Measurements from ENCODE around the gene EVI2A.
"Not testable (repeated sequence)": the region's sequence is repeated elsewhere in the genome, so short reads cannot be mapped to it uniquely, and the experiment has no call there.

The EVI2A gene, protein sequence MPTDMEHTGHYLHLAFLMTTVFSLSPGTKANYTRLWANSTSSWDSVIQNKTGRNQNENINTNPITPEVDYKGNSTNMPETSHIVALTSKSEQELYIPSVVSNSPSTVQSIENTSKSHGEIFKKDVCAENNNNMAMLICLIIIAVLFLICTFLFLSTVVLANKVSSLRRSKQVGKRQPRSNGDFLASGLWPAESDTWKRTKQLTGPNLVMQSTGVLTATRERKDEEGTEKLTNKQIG

DNA sequence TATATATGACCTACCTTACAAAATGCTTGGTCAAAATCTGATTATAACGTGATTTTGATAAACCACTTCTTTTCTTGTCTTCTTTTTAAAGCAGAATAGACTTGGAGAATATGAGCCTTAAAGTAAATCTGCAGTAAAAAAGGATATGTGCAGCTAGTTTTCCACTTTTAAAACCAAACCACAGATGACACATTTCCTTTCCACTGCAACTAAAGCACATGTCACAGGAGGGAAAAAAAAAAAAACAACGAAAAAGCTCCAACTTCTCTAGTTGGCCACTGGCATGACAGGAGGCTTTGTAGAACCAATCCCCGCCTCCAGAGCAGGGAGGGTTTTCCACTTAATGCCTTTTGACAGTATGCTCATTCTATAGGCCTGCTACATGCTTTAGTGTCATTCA, at the start of gene EVI2A:
EVI2A (minus strand) TSS at position 142 of the 400 bp plus-strand sequence. CDS start 2,609 bp downstream, outside the sequence.
- DNase-seq, result peak in 6 of 10 donors; percentile 14 to 88 (median 38)
- intact Hi-C loops (cut with DNase I), result loop anchor here (5.0 kb wide), 1 partner anchor 51 kb away; no protein-coding TSS in a partner anchor

DNA sequence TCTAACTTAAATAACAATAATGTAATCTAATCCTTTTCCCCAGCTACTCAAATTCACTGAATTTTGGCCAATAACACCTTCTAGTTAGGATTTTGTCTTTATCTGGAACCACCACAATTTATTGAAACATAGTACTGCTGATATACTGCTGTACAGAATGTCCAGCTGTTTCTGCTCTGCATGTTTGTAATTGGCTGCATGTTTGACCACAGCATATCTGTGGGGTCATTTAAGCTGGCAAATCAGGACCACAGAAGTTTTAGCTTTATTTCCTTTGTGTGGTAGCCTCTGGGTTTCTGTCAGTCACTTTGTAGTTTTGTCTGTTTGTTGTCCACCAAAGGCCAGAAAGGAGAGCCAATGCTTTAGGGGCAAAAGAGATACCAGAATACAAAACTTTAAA, 47.8 kb upstream of the EVI2A start:
- no peak for DNase-seq
- intact Hi-C loops (cut with DNase I), result no loop called here

DNA sequence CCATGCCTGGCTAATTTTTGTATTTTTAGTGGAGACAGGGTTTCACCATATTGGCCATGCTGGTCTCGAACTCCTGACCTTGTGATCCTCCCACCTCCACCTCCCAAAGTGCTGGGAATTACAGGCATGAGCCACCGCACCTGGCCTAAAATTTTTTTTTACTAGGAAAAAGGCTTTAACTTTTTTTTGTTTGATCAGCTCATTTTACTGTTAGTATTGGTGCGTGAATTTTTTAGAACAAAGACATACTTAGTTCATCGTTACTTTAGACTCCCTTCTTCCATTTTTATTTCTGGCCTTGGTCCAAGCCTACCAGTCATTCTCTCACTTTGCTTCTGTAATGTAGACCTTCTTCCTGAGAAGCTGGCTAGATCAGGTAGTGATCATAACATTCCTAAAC, 44.7 kb upstream of the EVI2A start:
- DNase-seq, result no peak
- intact Hi-C loops (cut with DNase I), result no loop called here

DNA sequence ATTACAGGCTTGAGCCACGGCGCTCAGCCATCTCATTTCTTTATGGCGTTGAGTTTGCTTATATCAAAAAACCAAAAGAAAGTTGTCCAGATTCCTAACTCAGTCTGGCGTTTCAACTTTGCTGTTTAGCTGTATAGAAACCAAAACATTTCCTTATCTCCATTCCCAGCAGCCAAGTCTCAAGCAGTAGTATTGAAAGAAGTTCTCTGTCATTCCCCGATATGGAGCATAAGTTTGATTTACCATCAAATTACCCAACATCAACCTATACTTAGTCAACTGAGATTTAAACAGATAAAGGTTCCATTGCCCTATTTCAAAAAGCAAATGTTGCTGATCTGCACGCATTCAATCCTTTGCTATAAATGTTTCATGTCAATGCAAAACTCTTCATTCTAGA, 42.6 kb upstream of the EVI2A start:
- intact Hi-C loops (cut with DNase I), result no loop called here
- no peak for DNase-seq

DNA sequence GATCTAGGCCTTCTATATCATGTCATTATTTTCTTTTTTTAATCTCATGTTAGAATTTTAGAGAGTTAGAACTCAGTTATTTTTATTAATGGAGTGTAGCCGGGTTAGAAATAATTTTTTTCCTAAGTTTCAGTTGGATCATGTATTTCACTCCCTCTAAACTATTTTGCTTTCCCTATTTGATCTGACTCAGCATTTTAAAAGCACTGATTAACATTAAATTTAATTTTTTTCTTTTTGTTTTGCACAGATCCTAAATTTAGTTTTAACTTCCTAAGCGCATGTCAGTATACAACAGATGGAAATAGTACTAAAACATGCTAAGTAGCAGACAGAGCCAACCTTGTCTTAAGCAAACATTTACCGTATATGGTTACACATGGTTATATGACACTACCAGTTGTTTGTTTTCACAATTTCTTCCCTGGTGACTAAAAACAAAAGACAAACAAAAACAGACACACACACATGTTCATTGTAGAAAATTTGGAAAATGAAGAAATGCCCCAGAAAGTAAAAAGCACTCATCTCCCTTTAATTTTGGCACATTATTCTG, 36.5 kb upstream of the EVI2A start:
- intact Hi-C loops (cut with DNase I), result no loop called here
- no peak for DNase-seq

DNA sequence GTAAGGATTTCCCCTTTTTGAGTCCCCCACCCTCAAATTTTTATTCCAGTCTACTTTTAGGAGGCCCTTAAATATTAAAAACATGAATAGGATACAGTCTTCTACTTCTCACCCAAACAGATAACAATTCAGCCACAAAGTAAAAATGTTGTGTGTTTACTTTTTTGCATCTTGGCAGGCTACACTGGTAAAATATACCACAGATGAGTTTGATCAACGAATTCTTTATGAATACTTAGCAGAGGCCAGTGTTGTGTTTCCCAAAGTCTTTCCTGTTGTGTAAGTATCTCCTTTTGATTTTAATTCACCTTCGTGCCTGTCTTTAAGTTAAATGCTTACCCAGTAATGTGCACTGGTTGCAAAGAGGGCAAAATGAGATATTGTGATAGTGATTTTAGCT, 35.7 kb upstream of the EVI2A start:
- intact Hi-C loops (cut with DNase I), result no loop called here
- no peak for DNase-seq

DNA sequence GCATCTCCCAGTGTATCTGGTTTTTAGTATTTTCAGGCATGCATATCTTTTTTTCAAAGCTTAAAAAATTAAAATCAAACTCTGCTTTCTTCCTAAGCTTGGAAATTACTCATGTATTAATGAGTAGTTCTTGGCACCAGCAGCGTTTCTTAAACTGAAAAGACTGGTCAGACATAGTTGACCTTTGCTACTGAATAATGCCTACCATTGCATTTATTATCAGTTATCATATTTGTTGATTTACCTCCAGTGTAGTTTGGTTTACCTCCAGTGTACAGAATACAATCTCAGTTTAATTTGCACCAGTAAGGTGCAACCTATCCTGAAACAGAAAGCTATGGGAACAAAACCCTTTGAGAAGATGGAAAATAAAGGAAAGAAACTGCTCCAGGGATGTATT, 34.5 kb upstream of the EVI2A start:
- intact Hi-C loops (cut with DNase I), result no loop called here

DNA sequence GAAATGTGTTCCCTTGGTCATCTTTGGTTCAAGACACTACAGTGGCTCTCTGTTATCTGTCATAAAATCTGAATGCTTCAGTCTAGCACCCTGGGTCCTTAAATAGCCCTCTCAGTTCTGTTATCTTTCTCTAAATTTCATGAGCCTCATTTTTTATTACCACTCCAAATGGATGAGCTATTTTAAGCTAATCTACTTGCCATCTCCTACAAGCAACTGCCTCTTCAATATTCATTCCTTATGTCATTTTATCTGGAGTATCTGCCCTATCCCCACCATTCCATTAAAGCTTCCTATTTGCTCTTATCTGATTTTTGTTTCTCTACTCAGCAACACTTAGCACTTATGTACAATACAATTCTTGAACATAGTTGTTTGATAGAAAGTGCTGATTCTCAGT, 28.0 kb upstream of the EVI2A start:
- intact Hi-C loops (cut with DNase I), result no loop called here
- DNase-seq, result no peak

More for the DNA sequence above, 34.5 kb upstream of the EVI2A start:
- no peak for DNase-seq

DNA sequence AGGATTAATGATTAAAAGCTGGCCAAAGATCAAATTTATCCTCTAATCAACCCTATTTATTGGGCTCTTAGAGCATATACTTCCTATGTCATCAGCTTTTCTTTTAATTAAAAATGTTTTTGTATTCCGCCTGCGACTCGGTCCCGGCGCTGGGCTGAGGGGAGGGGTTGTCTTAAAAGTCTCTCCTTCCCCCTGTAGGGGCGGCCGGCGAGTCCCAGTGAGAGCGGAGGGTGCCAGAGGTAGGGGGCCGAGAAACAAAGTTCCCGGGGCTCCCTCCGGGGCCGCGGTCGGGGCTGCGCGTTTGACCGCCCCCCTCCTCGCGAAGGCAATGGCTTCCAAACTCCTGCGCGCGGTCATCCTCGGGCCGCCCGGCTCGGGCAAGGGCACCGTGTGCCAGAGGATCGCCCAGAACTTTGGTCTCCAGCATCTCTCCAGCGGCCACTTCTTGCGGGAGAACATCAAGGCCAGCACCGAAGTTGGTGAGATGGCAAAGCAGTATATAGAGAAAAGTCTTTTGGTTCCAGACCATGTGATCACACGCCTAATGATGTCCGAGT, 23.8 kb upstream of the EVI2A start:
- intact Hi-C loops (cut with DNase I); DNase-seq: not testable (repeated sequence)

DNA sequence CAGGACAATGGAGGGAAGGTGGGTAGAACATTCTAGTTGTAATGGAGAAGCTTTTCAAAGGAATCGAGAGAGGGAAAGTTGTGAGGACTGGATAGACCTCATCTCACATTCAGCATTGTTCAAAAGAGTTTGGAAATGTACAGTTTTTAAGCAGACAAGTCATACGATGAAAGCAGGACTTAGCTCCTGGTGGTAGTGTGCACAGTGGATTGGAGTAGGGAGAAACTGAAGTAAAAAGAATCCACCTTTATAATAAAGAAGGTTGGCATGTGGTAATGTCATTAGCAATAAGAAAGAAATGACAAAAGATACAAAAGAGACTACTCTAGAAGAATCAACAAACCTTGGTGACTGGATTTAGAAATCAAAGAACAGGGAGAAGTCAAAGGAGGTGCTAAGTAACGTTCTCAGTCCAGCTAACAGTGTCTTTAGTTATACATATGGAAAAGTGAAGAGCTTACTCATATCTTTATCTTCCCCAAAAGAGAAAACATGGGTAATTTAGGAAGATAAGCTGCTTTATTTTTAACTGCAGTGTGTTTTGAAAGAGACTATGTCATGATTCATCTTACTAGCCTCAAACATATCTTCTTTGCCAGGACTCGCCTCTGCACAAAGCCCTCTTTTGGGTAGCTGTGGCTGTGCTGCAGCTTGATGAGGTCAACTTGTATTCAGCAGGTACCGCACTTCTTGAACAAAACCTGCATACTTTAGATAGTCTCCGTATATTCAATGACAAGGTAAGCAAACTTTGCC, 18.7 kb upstream of the EVI2A start:
- DNase-seq, result peak in 4 of 10 donors; percentile 23 to 80 (median 51)
- intact Hi-C loops (cut with DNase I), result no loop called here

DNA sequence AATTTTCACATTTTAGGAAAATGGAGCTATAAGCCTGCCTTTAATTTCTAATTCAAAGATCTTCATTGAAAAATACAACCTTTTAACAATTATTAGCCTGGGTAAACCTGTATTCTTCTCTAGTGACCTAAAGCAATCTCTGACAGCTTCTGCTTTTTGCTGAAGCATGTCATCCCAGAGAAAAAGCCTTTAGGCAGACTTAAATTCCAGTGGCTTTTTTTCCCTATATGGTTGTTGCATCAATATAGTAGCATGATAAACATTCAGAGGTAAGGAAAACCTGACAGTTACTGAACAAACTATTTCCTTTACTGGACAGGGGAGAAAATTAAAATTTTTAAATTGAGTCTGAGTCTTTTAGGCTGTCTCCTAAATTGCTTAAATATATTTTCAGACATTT, 7.8 kb upstream of the EVI2A start:
- intact Hi-C loops (cut with DNase I), result no loop called here

DNA sequence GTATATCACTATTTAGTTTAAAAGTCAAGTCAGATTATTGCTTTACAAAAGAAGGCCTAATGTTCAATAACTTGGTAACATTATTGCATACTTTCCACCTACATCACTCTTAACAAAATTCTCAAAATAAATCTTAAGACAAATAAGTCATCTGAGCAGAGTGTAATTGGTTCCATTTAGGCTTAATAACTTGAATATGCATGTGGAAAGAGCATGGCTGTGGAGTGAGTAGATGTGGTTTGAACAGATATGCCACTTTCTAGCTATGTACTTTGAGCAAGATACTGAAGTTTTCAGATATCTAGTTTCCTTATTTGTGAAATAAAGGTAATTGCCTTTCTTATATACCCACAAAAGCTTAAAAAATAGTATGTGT, 6.7 kb upstream of the EVI2A start:
- DNase-seq, result no peak
- intact Hi-C loops (cut with DNase I), result no loop called here

More for the DNA sequence above, 7.8 kb upstream of the EVI2A start:
- DNase-seq, result no peak

DNA sequence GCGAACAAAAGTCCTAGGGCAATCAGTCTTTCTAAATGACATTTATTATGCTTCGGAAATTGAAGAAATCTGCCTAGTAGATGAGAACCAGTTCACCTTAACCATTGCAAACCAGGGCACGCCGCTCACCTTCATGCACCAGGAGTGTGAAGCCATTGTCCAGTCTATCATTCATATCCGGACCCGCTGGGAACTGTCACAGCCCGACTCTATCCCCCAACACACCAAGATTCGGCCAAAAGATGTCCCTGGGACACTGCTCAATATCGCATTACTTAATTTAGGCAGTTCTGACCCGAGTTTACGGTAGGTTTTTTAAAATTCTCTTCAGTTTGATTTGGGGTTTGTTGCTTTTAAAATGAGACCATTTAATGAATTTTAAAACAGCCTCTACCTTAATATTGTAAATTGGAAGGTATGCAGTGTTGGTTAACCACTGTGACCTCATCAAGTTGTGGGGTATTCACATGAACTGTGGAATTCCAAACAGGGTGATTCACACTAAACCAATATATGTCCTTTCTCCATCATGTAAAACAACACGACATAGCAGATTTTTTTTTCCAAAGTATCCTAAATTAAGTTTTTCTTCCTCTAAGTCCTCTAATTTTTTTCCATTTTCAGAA, 6.2 kb upstream of the EVI2A start:
- DNase-seq, result no peak
- intact Hi-C loops (cut with DNase I), result no loop called here

DNA sequence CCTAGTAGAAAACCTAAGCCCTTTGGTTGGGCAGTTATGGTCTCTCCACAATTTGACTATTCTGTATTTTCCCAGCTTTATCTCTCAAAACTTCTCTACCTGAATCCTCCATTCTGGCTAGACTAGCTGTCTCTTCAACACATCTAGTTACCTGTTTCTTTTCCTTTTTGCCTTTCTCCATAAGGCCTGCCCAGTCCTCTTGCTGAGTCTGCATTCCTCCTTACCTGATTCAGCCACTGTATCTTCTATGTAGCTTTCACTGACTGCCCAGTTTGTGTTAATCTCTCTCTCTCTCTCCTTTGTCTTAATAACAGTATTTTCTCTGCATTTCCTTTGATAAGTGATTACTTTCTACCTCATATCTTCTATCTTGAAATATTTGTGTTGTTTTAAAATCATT, 2.1 kb upstream of the EVI2A start:
- intact Hi-C loops (cut with DNase I), result loop anchor here (5.0 kb wide), 1 partner anchor 49 kb away; no protein-coding TSS in a partner anchor
- DNase-seq, result no peak

DNA sequence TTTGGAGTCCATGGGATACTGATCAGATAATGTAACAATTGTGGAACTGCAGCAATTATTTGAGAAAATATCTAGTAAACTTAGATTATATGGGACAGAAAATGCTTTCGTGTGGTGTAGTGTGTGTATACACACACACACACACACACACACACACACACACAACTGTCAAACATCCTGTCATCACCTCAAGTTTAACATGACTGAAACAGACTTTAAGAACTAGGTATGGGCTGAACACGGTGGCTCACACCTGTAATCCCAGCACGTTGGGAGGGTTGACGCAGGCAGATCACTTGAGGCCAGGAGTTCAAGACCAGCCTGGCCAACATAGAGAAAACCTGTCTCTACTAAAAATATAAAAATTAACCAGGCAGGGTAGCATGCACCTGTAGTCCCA, 544 bp upstream of the EVI2A start:
- DNase-seq, result no peak
- intact Hi-C loops (cut with DNase I), result loop anchor here (5.0 kb wide), 1 partner anchor 50 kb away; no protein-coding TSS in a partner anchor

DNA sequence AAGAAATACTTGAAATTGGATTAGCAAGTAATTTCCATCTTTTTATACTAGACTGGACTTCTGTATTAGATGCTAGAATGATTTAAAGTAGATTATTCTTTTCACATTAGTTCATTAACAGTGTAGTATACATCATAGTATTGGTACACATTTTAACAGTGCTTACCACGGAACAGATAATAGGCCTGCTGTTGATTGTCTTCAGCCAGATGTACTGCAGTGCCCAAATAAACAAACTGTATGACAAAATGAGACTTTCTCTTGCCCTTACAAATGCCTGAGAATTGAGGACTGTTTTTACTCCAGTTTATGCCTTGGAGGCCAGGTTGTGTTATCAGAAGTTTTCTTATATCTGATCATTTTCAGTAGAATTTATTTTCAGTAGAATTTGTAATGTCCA, 631 bp downstream of the EVI2A start:
- intact Hi-C loops (cut with DNase I), result loop anchor here (5.0 kb wide), 1 partner anchor 52 kb away; no protein-coding TSS in a partner anchor

DNA sequence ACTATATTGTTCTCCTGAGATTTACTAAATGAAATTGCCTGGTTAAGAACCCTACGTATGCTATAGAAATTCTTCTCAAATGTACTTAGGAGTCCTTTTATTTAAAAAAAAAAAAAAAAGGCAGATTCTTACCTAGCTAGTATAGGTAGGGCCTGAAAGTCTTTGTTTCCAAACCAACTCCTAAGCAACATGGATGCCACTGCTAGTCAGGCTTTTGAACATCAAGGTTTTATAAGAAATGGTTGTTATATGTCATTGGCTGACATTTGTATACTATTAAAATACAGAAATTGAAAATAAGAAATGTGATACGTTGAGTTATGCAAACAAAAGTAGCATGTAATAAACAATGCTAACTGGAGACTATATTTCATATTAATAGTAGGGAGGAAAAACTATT, 1.2 kb downstream of the EVI2A start:
- no peak for DNase-seq
- intact Hi-C loops (cut with DNase I), result loop anchor here (5.0 kb wide), 1 partner anchor 52 kb away; no protein-coding TSS in a partner anchor

More for the DNA sequence above, 631 bp downstream of the EVI2A start:
- DNase-seq, result no peak

DNA sequence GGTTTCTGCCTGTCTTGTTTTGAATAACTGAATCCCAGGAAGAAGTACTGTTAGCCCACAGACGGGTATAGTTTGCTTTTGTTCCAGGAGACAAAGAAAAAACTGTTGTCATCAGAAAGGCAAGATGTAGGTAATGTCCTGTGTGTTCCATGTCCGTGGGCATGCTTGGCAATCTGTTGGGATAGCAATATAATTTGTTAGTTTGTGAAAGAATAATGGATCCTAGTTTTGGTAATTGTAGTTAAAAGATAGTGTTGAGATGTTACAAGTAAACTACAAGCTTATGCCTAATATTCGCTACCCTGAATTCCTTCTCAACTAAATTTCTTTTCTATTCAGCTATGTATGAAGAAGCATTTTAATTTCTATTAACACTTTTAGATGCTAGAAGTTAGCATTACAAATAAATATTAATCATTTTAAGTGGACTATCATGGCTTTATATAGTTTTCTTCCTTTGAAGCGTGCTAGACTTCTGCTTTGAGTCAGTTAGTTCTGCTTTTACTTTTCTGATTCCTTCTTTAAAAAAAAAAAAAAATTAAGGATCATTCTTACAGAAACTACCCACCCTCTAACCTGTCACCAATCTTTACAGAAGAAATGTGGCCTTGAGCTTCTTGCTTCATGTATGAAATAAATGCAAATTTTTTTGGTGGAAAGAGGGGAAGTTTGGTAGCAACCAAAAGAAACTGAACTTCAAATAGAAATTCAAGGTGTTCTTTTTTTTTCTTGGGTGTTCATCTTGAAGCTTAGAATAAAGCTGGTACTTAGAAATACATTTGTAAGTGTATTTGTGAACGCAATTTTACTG, 2.4 kb downstream of the EVI2A start:
- intact Hi-C loops (cut with DNase I), result no loop called here
- DNase-seq, result no peak

DNA sequence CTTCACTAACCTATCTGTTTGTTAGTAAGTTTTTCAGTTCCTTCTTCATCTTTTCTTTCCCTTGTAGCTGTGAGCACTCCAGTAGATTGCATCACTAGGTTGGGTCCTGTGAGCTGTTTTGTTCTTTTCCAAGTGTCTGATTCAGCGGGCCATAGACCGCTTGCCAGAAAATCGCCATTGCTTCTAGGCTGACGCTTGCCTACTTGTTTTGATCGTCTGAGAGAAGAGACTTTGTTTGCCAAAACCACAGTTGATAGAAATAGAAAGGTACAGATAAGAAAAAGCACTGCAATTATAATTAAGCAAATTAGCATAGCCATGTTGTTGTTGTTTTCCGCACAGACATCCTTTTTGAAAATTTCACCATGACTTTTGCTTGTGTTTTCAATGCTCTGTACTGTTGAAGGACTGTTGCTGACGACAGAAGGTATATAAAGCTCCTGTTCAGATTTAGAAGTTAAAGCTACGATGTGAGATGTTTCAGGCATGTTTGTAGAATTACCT, 3.1 kb downstream of the EVI2A start:
- DNase-seq, result peak; percentile 41 to 94 (median 69)

DNA sequence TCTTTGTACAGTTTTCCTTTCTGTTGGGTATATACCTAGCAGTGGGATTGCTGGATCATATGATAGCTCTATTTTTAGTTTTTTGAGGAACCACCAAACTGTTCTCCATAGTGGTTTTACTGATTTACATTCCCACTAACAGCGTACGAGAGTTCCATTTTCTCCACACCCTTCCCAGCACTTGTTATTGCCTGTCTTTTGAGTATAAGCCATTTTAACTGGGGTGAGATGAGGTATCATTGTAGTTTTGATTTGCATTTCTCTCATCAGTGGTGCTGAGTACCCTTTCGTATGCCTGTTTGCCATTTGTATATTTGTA, 6.7 kb downstream of the EVI2A start:
- intact Hi-C loops (cut with DNase I), result no loop called here
- DNase-seq, result no peak

More for the DNA sequence above, 3.1 kb downstream of the EVI2A start:
- intact Hi-C loops (cut with DNase I), result no loop called here
